ENCODE data around the gene KIAA0753.

KIAA0753 gene

DNA sequence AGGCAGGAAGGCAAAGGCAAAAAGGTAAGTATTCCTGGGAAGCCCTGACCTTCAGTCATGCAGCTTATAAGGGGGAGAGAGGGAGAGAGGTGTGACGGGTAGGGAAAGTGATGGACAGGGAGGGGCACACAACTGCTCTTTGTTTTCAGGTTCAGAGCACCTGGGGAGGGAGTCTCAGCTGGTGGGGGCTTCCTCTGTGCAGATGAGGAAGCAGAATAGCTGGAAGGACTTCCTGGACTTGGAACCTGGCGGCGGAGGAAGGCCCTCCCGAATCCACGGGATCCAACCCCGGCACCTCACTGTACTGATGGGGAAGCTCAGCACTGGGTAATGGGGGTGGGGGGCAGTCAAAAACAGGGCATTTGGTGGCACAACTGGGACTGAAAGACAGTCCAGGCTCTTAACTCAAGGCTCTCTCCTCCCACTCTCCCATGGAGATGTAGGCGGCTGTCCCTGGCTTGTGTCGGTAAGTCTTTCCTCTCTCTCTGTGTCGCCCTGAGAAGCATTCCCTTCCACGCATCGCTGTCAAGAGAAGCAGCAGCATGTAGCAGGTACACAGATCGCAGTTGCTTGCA lies 72.2 kb downstream of the KIAA0753 start:
- DNase-seq = no peak

GRCh38 chr17:6567528-6568183 lies 72.9 kb downstream of the KIAA0753 start:
- DNase-seq = no peak

- no peak for DNase-seq
Measured at GRCh38 chr17:6561446-6561845, 79.1 kb downstream of the KIAA0753 start.

GRCh38 chr17:6560496-6560895 lies 80.0 kb downstream of the KIAA0753 start:
- DNase-seq = no peak

DNA sequence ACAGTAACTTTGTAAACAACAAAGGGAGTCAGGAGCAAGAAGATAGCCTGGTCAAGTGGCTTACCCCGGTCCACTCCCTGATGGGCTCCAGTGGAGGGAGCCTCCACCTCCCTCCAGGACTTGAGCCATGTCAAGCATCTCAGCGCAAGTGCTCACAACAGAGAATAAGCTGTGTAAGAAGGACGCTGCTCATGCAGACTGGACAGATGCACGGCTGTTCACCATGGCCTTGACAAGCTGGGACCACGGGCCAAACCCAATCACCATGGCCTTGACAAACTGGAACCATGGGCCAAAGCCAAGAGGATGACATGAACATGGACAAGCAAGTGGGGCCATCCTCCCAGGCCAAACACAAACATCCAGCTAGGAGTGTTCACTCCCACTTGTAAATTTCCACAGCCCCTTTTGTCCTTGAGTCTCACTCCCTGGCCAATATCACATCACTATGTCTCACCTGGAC lies 80.7 kb downstream of the KIAA0753 start:
- DNase-seq = no peak

DNA sequence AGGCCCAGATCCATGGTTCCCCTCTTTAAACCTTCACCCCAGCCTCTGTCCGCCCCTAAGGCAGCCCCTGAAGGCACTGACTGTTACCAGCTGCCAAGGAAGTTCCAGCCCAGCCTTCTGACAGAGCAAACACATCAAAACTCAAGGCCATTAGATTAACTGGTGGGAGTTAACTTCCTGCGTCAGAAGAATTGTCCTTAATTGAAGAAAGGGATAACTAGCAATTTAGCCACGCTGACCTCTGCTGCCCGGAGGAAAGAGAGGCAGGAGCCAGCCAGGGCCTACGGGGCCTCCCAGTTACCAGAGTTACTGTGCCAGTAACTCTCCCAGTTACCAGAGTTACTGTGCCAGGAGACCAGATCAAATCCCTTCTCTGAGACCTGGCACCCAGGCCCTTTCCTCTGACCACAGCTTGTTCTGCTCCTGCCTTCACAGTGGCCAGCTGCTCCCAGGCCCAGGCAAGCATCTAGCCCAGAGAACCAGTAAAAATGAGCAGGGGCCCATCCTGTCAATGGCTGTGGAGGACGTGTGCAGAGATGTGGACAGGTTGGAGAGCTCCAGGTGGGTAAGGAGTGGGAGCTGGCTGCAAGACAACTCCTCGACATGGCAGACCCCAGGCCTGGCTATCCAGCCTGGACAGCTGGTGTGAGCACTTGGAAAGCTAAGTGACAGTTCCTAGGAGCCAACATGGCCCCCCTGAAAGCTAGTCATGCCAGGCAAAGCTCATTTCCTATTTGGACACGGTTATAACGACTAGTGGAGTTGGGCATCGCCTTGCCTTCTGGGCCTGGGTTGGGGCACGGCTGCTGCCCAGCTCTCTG lies 81.4 kb downstream of the KIAA0753 start:
- DNase-seq = no peak

GRCh38 chr17:6558276-6558675 lies 82.2 kb downstream of the KIAA0753 start:
- no peak for DNase-seq

- no peak for DNase-seq
Measured at GRCh38 chr17:6557040-6557438, 83.5 kb downstream of the KIAA0753 start.

- DNase-seq = no peak
Measured at GRCh38 chr17:6556121-6557039, 84.1 kb downstream of the KIAA0753 start, which contains the start of gene PITPNM3. PITPNM3 (minus strand) TSS chr17:6556555; CDS start chr17:6556406, 149 bp downstream.

- DNase-seq = no peak
Measured at GRCh38 chr17:6555331-6556120, 85.0 kb downstream of the KIAA0753 start.

DNA sequence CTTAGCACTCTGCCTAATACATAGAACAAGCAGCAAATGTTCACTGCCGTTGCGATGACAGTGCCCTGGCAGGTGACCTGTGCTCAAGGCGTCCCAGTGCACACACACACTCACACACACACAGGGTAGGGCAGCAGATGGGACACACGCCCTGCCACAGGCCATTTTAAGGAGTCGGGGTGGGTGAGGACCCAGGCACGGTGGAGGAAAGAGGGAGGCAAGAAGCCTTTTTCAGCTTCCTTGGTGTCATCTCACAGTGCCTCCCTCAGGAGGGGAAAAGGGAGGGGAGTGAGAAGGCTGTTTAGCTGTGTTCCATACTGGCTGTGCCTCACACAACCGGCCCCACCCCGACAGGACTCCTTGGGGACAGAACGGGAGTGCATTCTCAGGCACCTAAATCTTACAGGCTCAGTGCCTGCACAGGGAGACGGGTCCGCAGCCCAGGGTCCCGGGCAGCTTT lies 85.6 kb downstream of the KIAA0753 start:
- DNase-seq = no peak

DNA sequence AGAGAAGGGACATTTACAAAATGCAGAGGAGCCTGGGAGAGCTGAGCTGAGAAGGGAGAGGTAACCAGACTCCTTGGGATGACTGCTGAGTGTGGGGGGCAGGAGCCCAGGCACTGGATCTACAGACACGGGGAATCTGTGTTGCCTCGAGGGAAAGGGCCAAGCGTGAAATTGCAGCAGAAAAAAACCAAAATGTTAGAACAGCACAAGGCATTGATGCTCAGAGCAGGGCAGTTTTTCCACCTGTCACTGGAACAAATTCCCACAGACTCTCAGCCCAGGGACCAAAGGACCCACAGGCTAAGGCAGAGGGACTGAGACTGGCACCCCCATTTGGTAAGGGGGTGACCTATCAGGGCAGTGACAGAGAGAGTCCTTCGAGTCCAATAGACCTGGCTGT lies 86.2 kb downstream of the KIAA0753 start:
- no peak for DNase-seq

DNA sequence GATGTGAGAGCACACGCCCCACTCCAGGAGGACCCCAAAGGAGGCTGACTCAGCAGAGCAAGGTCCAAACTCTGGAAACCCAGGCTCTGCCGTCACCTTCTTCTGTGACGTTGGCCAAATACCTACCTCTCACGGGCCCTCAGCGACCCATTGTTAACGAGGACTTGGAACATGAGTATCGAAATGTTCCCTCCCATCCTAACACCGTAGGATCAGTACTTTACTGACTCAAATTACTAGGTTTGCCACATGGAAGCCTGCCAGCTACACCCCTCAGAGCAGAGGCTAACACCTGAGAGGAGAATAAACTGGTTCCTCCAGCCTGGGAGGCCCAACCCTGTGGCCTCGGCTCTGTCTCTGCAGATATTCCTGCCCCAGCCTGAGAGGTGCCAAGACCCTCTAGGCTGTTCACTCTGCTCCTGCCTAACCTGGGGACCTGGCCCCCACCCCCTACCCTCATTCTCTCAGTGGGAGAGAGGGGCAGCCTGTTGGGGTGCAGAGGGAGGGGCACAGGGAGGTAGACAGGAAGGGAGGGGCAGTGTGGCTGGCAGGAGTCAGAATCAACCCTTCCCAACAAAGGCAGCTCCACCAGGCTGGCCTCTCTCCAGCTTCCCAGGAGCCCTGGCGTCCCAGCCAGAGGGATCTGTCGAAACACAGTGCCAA lies 88.5 kb downstream of the KIAA0753 start:
- no peak for DNase-seq

DNA sequence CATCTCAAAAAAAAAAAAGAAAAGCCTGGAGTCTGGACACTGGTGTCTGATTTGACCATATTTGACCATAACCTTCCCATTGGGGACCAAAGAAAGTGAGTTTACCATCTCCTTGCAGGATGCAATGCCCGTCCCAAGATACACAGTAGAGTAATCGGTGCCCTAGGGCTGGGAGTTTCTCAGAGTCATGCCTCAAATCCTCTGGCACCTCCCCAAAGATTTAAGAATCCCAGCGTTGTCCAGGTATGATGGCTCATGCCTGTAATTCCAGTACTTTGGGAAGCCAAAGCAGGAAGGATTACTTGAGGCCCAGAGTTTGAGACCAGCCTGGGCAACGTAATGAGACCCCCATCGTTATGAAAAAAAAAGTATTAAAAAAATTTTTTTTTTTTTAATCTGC lies 89.2 kb downstream of the KIAA0753 start:
- DNase-seq = no peak

GRCh38 chr17:6549384-6550036 lies 91.0 kb downstream of the KIAA0753 start:
- DNase-seq = no peak

DNA sequence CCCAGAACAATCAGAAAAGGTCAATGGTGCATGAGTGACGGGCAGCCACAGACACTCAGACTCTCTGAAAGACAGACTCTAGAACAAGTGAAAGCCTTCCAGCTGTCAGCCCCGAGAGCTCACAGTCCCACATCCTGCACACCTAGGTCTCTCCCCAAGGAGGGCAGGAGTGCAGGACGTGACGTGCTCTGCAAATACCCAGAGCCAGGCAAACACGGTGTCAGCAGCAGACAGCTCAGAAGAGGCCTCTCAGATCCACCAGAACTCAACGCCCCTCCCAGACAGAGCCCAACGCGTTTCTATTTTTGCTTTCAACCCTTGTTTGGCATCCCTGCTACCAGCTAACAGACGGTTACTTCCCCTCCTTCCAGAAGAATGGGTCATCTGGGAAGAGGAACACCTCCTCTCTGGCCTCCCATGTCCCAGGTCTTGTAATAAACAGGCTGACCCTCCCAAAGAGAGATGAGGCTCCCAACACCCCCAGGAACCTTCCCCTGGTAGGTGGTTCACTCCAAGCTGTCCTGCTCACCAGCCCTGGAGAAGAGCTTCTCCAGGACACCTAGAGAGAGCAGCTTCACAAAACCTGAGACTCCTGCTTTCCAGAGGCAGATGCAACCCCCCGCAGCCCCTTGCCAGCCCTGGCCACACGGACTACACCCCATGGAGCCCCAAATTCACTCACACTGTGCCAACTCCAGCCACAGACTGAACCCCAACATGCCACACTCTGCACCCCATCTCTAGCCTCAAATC lies 91.8 kb downstream of the KIAA0753 start:
- no peak for DNase-seq

- no peak for DNase-seq
Measured at GRCh38 chr17:6548034-6548433, 92.5 kb downstream of the KIAA0753 start.

GRCh38 chr17:6547336-6547735 lies 93.2 kb downstream of the KIAA0753 start:
- DNase-seq = no peak

GRCh38 chr17:6546069-6546718 lies 94.3 kb downstream of the KIAA0753 start:
- DNase-seq = peak; percentile 54
